Endothelial cell of umbilical vein (primary cell): Measurements from ENCODE around the gene MISP. TPM values are rescaled to one million over a fixed set of nuclear protein-coding genes. Genes with fewer than 3 reads are reported as not detected.

Experiments
- BruUV-seq: library from RNA; stranded (reverse); fragments of 400-500 nt; replicated peaks from 2 replicates; lab custom pipeline; 2021; lab: Mats Ljungman, UMichigan
- CTCF ChIA-PET: fragments of 300-600, 350-600 bp; sonication (Branson Sonifier 250); formaldehyde crosslinking; loops from one replicate; lab custom pipeline; 2021; ENCODE audit warnings: antibody characterized with exemption, inconsistent platforms; lab: Charles Lee
- POLR2A ChIA-PET: fragments of 300-600, 350-600 bp; sonication (Branson Sonifier 250); formaldehyde crosslinking; loops from one replicate; lab custom pipeline; 2021; ENCODE audit warnings: antibody characterized with exemption, inconsistent platforms; lab: Charles Lee
- DNase-seq: peaks from one replicate; pipeline ENCODE4 v3.0.0-alpha.2; 2011; ENCODE audit warnings: low read depth, low spot score
- FAIRE-seq: peaks from 2 replicates; lab custom pipeline; 2011; peaks lifted over from hg19 to GRCh38; lab: Jason Lieb, UNC
- H2AFZ ChIP-seq: 2 replicates; pipeline ENCODE4 v1.6.0; 2012; ENCODE audit warnings: low read depth, low read length, control low read depth, inconsistent platforms
- H3K27ac ChIP-seq: 2 replicates; pipeline ENCODE4 v1.5.1; 2011; ENCODE audit warnings: low read depth, mild to moderate bottlenecking, control low read depth, low read length, moderate library complexity; ENCODE audit not compliant: insufficient read depth
- H3K27me3 ChIP-seq, 2 experiments: 2 replicates each; pipeline versions ENCODE4 v1.6.0 to v1.6.1; 2011; ENCODE audit warnings: low read length in 2 of 2, mixed read lengths in 1 of 2; ENCODE audit not compliant: control insufficient read depth in 2 of 2, insufficient read depth in 2 of 2
- H3K36me3 ChIP-seq, 2 experiments: 2 replicates in 1 of 2; 3 replicates in 1 of 2; pipeline ENCODE4 v1.5.1; 2011; ENCODE audit warnings: low read length in 2 of 2, mild to moderate bottlenecking in 1 of 2, moderate library complexity in 1 of 2; ENCODE audit not compliant: control insufficient read depth in 2 of 2, insufficient read depth in 2 of 2; ENCODE audit errors: extremely low read depth in 1 of 2
- H3K4me1 ChIP-seq: 3 replicates; pipeline ENCODE4 v1.5.1; 2011; ENCODE audit warnings: mild to moderate bottlenecking, low read length; ENCODE audit not compliant: control insufficient read depth, insufficient read depth; ENCODE audit errors: extremely low read depth
- H3K4me2 ChIP-seq: 2 replicates; pipeline ENCODE4 v1.6.1; 2011; ENCODE audit warnings: low read length, control low read depth, mixed read lengths; ENCODE audit not compliant: insufficient read depth
- H3K4me3 ChIP-seq, 3 experiments: fragments of 200-600 bp in 1 of 3; sonication (generic), shearing (Covaris generic) in 1 of 3; replicated peaks in 1 of 3; 2 replicates each; pipeline ENCODE4 v1.5.1; 2011 to 2016; ENCODE audit warnings: control low read depth in 3 of 3, low read length in 3 of 3, mild to moderate bottlenecking in 2 of 3, inconsistent platforms in 1 of 3, low read depth in 1 of 3, moderate library complexity in 1 of 3; ENCODE audit not compliant: insufficient read depth in 1 of 3
- H3K79me2 ChIP-seq: 2 replicates; pipeline ENCODE4 v1.6.0; 2012; ENCODE audit warnings: low read length, inconsistent platforms; ENCODE audit not compliant: control insufficient read depth, insufficient read depth
- H3K9ac ChIP-seq: replicated peaks from 2 replicates; pipeline ENCODE3; 2011; ENCODE audit warnings: low read length, control low read depth; ENCODE audit not compliant: insufficient read depth; ENCODE audit errors: extremely low read depth
- H3K9me1 ChIP-seq: replicated peaks from 3 replicates; pipeline ENCODE4 v1.6.0; 2011; ENCODE audit warnings: mild to moderate bottlenecking, low read length; ENCODE audit not compliant: control insufficient read depth, insufficient read depth; ENCODE audit errors: extremely low read depth
- H3K9me3 ChIP-seq: replicated peaks from 2 replicates; pipeline ENCODE4 v1.5.1; 2012; ENCODE audit warnings: low read length, inconsistent platforms; ENCODE audit not compliant: control insufficient read depth, insufficient read depth
- H4K20me1 ChIP-seq: replicated peaks from 2 replicates; pipeline ENCODE3; 2011; ENCODE audit warnings: mild to moderate bottlenecking, low read length; ENCODE audit not compliant: control insufficient read depth, insufficient read depth; ENCODE audit errors: extremely low read depth
- CTCF ChIP-seq, 2 donors: IDR thresholded peaks; 1 replicate in 1 of 2; 2 replicates in 1 of 2; pipeline ENCODE4 v1.5.1; 2011; ENCODE audit warnings: low read length in 2 of 2, mild to moderate bottlenecking in 2 of 2, moderate library complexity in 2 of 2, control low read depth in 1 of 2, inconsistent platforms in 1 of 2, low read depth in 1 of 2; ENCODE audit not compliant: insufficient read depth in 1 of 2; ENCODE audit errors: extremely low read depth in 1 of 2
- EZH2 ChIP-seq: IDR thresholded peaks from 2 replicates; pipeline ENCODE4 v1.6.1; 2012; ENCODE audit warnings: borderline replicate concordance, low read depth, mild to moderate bottlenecking, moderate library complexity, low read length, inconsistent platforms; ENCODE audit not compliant: severe bottlenecking
- FOS ChIP-seq: IDR thresholded peaks from 2 replicates; pipeline ENCODE4 v1.6.1; 2011; ENCODE audit warnings: mild to moderate bottlenecking, low read length, moderate library complexity, borderline replicate concordance; ENCODE audit not compliant: insufficient read depth
- GATA2 ChIP-seq: IDR thresholded peaks from 2 replicates; pipeline ENCODE4 v1.7.0; 2011; ENCODE audit warnings: low read depth, mild to moderate bottlenecking, moderate library complexity, mixed read lengths, low read length; ENCODE audit not compliant: insufficient read length, insufficient read depth
- JUN ChIP-seq: IDR thresholded peaks from 2 replicates; pipeline ENCODE4 v1.6.1; 2011; ENCODE audit warnings: borderline replicate concordance, low read depth; ENCODE audit not compliant: insufficient read length, insufficient read depth
- MYC ChIP-seq: IDR thresholded peaks from one replicate; pipeline ENCODE4 v1.6.1; 2011; ENCODE audit warnings: mild to moderate bottlenecking, low read depth, low read length
- POLR2A ChIP-seq: IDR thresholded peaks from 2 replicates; pipeline ENCODE4 v1.6.1; 2012; ENCODE audit warnings: low read depth, mild to moderate bottlenecking, control low read depth, low read length
- POLR2AphosphoS5 ChIP-seq: IDR thresholded peaks from 2 replicates; pipeline ENCODE4 v1.6.1; 2012; ENCODE audit warnings: low read depth, mild to moderate bottlenecking, control low read depth, low read length, moderate library complexity; ENCODE audit not compliant: insufficient read depth
- dilution Hi-C: fragments of 300-500 bp; cut with MboI; formaldehyde crosslinking; loops from one replicate; pipeline ENCODE4 v1.15.0; 2019; ENCODE audit warnings: low sequenced_read_pairs; ENCODE audit not compliant: extremely low pct_ligation_motif_present
- intact Hi-C: fragments of 100-400 bp; cut with micrococcal nuclease; formaldehyde crosslinking; loops from one replicate; pipeline ENCODE4 v1.10.0; 2022
- polyA plus RNA-seq, 4 experiments: library from polyadenylated mRNA; depleted of rRNA in 3 of 4; stranded (reverse) in 3 of 4; unstranded in 1 of 4; fragments of >200 nt; gene quantifications; 2 replicates each; pipeline versions ENCODE4 v1.2.1 to v1.2.3, GENCODE V29; 2011 to 2012; ENCODE audit warnings: missing spikeins in 1 of 4
- total RNA-seq: library from RNA; stranded (reverse); gene quantifications from 2 replicates; pipeline ENCODE4 v1.2.3, GENCODE V29; 2021
- TF ChIP-seq, protein P1 (sequence below): IDR thresholded peaks from 2 replicates; pipeline ENCODE4 v1.6.1; 2011; ENCODE audit not compliant: insufficient read depth, insufficient read length

MISP gene
- total and polyA plus RNA-seq, 2 donors (not counting 3 experiments of a cell fraction or from before 2014, with no cell fraction given): not detected

- no TSS peak for BruUV-seq
- Histone ChIP-seq H3K4me3 (no peak overlapping the region), H3K9me1 (no peaks in the 10 kb centered on the region), H3K27me3 (no peaks in the 10 kb centered on the region), H2AFZ (no peak overlapping the region), H4K20me1 (no peaks in the 10 kb centered on the region), H3K9me3 (no peaks in the 10 kb centered on the region), H3K27ac (no peak overlapping the region), H3K79me2 (no peaks in the 10 kb centered on the region), H3K4me2 (no peak overlapping the region), H3K4me1 (no peaks in the 10 kb centered on the region), H3K9ac (no peak overlapping the region), H3K36me3 (no peaks in the 10 kb centered on the region)
- no peak for FAIRE-seq
- no peak for DNase-seq
- ChIA-PET POLR2A (no interaction called here), CTCF (interaction anchor here (0.5 to 1.9 kb wide), 37 partner anchors 8 to 255 kb away, joined by 3 to 67 read pairs (median 5); partner anchors contain the start of genes CDC34, FSTL3, PALM and POLRMT)
- dilution Hi-C loops: no loop called here
- TF ChIP-seq GATA2: no peak
- no peak for TF ChIP-seq JUN
- no peak for TF ChIP-seq FOS
- no peak for TF ChIP-seq EZH2
- TF ChIP-seq POLR2A: no peak
- TF ChIP-seq, protein P1, sequence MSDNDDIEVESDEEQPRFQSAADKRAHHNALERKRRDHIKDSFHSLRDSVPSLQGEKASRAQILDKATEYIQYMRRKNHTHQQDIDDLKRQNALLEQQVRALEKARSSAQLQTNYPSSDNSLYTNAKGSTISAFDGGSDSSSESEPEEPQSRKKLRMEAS: no peak
- no peak for TF ChIP-seq CTCF (IDR thresholded peaks at IDR 0.05; ENCODE audit: extremely low read depth in 1 of 2, insufficient read depth in 1 of 2, low read depth in 1 of 2, low read length in 2 of 2)
- TF ChIP-seq POLR2AphosphoS5: no peak
- TF ChIP-seq MYC: no peak
- intact Hi-C loops: loop anchor here (1.0 to 2.0 kb wide), 4 partner anchors 24 to 184 kb away; no protein-coding TSS in a partner anchor
Measured at GRCh38 chr19:734716-735115, 16.2 kb upstream of the MISP start.
